ENCODE results near the gene PLXNA4.

GRCh38 chr7:132169730-132170129 is 406.5 kb downstream of the PLXNA4 start:
- TF ChIP-seq CTCF (IDR thresholded peaks at IDR 0.05; ENCODE audit: low read depth, low read length) (no peak), EZH2phosphoT487 (IDR thresholded peaks at IDR 0.05; ENCODE audit: low read depth) (no peak)
